Suppressor macrophage (primary cell): ENCODE measurements around the gene ABI2.
"Not testable (repeated sequence)": the region's sequence is repeated elsewhere in the genome, so short reads cannot be mapped to it uniquely, and the experiment has no call there.

Experiments
- DNase-seq, 4 experiments: peaks; one replicate each; pipeline ENCODE4 v3.0.0-alpha.2; 2020 to 2022

ABI2 gene

DNA sequence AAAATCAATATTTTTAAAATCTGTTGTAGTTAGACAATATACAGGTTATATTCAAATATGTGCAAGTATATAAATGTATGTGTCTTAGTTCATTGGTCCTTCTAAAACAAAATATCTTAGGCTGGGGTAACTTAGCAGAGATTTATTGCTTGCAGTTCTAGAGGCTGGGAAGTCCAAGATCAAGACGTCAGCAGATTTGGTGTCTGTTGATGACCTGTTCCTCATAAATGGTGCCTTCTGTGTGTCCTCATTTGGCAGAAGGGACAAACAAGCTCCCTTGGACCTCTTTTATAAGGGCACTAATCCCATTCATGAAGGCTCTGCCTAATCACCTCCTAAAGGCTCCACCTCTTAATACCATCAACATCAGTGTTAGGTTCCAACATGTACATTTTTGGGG lies 31.3 kb downstream of the ABI2 start:
- DNase-seq: no peak

DNA sequence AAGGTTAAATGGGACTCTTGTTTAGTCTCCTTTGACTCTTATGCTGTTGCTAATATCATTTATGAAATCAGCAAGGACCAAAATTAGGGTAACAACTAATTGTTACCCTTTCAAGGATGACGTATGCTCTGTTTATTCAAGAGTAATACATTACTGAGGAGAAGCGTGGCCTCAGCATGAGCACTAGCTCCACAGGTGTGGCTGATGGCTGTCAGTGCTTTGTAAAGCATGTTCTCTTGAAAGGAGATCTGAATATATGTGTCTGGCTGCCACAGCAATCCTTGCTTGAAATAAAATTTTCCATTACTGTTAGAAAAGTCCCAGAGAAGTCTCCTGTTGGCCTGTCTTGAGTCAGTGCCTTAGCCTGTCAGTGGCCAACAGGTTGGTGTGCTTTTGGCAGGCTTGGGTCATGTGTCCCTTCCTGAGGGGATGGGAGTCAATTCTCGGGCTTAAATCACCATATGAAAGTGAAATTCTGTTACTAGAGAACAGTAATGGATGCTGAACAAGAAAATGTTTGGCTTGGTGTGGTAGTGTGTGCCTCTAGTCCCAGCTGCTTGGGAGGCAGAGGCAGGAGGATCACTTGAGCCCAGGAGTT lies 32.7 kb downstream of the ABI2 start:
- DNase-seq: no peak

GRCh38 chr2:203361495-203361894 lies 33.3 kb downstream of the ABI2 start:
- DNase-seq: peak in 1 of 4 experiments; percentile 4

- DNase-seq: no peak
These were observed 33.7 kb downstream of the ABI2 start for GRCh38 chr2:203361922-203362321.

GRCh38 chr2:203366639-203367466 lies 38.7 kb downstream of the ABI2 start:
- DNase-seq: no peak

- DNase-seq: not testable (repeated sequence)
These were observed 44.5 kb downstream of the ABI2 start for GRCh38 chr2:203372706-203373105.

DNA sequence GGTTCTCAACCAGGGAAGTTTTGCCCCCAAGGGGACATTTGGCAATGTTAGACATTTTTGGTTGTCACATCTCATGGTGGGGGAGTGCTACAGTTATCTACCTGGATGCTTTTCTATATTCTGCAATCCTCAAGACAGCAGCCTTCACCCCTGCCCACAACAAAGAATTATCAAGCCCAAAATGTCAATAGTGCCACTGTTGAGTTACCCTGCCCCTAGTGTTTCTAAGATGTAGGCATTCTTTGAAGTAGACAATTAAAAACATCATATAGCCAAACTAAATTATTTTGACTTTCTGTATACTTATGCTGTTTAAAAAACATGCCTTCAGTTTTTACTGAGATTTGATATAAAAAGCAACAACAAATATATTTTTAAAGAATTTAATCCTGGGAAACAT lies 48.0 kb downstream of the ABI2 start:
- no peak for DNase-seq

DNA sequence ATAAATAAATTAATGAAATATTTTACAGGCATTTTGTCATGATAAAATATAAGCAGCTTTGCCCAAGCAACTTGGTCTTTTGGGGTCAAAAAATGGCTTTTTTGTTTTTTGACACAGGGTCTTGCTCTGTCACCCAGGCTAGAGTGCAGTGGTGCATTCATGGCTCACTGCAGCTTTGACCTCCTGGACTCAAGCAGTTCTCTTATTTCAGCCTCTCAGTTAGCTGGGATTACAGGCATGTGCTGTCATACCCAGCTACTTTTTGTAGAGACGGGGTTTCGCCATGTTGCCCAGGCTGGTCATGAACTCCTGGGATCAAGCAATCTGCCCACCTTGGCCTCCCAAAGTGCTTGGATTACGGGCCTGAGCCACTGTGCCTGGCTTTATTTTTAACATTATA lies 51.0 kb downstream of the ABI2 start:
- DNase-seq: no peak

- no peak for DNase-seq
These were observed 54.8 kb downstream of the ABI2 start for GRCh38 chr2:203383038-203383437.

DNA sequence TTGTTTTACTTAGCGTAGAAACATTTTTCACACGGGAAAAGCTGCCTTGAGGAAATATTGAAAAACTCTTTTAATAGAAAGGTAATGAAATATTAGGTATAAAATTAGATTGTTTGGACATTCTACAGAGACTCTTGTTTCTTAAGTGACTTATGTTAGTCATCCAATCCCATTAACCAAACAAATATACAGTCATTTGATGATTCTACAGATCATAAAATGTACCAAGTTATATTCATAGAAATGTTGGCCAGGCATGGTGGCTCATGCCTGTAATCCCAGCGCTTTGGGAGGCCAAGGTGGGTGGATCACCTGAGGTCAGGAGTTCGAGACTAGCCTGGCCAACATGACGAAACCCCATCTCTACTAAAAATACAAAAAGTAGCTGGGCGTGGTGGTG lies 60.0 kb downstream of the ABI2 start:
- DNase-seq: not testable (repeated sequence)

GRCh38 chr2:203394519-203395227 lies 66.5 kb downstream of the ABI2 start:
- no peak for DNase-seq

DNA sequence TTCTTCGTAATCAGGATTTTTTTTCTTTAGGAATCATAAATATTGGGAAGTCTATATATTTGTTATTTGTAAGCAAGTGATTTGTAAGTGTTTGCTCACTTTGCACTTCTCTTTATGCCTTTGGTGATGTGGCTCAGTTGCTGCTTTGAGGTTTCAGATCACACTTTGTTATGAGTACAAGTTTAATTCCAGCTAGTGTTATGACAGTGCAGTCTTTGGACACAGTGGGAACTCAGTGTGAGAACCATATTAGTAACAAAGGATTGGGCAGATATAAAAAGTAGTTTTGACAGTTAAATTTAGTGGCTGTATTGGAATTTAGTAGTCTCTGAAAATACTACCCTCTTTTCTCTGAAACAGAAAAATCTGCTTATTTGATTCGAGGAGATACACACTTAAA lies 67.7 kb downstream of the ABI2 start:
- DNase-seq: no peak

DNA sequence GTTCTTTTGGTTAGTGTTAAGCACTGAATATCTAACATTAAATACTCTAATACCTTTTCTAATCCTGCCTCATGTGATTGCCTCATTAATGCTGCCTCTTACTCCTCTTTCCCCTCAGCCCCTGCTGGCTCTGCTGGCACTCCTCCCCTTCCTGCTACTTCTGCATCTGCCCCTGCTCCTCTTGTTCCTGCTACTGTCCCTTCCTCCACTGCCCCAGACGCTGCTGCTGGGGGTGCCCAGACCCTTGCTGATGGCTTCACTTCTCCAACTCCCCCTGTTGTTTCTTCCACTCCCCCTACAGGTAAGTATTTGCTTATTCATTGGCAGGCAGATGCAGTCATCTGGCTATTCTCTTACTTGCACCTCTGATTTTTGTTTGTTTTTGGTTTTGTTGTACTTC lies 68.5 kb downstream of the ABI2 start:
- DNase-seq: no peak

DNA sequence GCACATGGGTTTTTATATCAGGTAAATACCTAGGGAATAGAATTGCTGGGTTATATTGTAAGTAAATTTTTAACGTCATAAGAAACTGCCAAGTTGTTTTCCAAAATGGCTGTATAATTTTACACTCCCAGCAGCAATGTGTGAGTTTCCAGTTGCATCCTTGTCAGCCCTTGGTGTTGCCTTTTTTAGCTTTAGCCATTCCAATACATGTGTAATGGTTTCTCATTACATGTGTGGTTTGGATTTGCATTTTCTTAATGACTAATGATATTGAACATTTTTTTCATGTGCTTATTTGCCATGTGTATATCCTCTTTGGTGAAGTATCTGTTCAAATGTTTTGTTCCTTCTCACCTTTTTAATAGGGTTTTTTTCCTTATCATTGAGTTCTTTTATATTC lies 70.8 kb downstream of the ABI2 start:
- no peak for DNase-seq

DNA sequence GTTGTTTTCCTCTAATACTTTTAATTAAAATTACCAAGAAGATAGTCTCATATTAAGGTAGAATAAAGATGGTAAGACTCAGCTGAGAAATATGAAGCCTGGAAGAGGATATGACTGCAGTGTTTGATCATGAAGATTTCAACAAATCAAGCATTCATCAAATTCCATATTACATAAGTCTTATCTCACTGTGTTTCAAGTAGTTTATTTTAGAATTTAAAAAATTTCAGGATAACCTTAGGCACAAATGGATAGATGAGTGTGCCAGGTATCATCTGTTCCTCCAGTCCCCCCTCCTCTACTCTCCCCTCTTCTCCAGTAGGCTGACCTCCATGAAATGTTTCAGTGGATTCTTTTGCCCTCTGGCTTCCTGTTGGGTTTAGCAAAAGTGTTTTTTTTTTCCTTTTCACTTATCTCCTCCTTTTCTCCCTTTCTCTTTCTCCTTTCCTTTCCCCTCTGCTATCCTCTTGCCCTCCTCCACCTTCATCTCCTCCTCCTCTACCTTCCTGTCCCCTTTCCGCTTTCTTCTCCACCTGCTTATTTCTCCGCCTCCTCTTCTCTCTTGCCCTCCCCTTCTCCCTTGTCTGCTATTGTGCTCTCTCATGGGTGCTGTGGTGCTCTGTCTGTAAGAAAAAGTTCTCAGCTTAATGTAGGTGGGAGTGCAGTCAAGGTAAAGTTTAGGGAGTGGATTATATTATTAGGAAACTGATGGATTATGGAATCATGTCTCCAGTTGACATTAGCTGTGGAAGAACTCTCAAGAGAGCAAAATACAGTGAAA lies 72.8 kb downstream of the ABI2 start:
- DNase-seq: no peak

DNA sequence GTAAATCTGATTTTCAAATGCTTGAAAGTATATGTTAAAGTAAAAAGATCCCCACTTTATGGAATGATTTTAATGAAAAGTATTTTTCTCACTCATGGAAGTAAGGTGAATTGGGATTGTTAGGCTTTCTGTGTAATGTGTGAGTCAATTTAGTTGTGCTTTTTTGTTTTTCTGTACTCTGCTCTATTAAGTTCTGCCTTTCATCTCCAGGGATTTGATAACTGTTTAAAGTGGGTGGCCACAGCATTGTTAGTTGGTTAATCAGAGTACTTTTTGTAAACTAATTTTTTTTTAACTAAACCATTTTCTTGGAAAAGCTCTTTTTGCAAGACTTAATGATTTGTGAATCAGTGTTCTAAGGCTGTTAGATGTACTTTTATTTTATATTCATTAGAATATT lies 76.8 kb downstream of the ABI2 start:
- DNase-seq: no peak

GRCh38 chr2:203407496-203407895 lies 79.3 kb downstream of the ABI2 start:
- no peak for DNase-seq

DNA sequence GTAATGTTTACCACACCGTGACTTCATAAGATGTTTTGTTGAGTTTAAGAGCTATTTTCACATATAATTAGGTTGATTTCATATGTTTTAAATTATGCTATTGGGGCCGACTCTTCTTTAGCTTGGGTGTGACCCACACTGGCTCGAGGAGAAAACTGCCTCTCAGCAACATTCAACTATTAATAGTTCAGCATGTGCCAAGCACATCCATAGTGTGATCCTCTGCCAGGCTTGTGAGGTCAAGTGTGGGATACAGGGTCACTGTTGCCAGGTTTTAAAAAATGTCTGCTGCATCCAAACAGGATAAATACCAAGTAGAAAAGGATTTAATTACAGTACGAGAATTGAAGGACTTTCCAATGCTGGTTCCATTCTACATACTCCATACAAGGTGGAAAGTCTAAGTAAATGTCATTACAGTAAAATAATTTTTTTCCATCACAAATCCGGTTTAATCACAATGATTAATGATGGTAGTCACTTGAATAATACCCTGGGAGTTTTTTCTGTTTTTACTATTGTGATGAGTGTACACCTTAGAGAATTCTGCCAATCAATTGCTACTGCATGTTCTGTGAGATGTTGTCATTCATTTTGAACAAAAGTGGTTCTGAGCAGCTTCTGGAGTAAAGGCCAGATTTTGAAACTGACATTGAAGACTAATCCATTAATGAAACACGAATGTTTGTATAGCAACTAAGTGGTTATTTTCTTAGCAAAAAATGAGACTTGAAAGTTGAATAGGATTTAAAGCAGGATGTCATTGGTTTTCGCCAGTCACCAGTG lies 84.5 kb downstream of the ABI2 start:
- no peak for DNase-seq

- no peak for DNase-seq
These were observed 85.6 kb downstream of the ABI2 start for GRCh38 chr2:203413796-203414195.

GRCh38 chr2:203418271-203418670 lies 90.1 kb downstream of the ABI2 start:
- DNase-seq: no peak

- peak; percentile 5 to 70 (median 48) for DNase-seq
These were observed 98.9 kb downstream of the ABI2 start for GRCh38 chr2:203427061-203427460.

- DNase-seq: not testable (repeated sequence)
These were observed 101.4 kb downstream of the ABI2 start for GRCh38 chr2:203429643-203430042.
